BLaER1 (cell line): ENCODE measurements around the gene DISC1.
"Not testable (repeated sequence)": the region's sequence is repeated elsewhere in the genome, so short reads cannot be mapped to it uniquely, and the experiment has no call there.

ENCODE experiments used
- H3K27ac ChIP-seq: shearing (Covaris generic); formaldehyde crosslinking; 2 replicates; pipeline ENCODE4 v1.8.1; 2022
- H3K27me3 ChIP-seq: shearing (Covaris generic); formaldehyde crosslinking; 2 replicates; pipeline ENCODE4 v1.8.1; 2022
- H3K36me3 ChIP-seq: shearing (Covaris generic); formaldehyde crosslinking; 2 replicates; pipeline ENCODE4 v1.8.1; 2022
- H3K4me1 ChIP-seq: shearing (Covaris generic); formaldehyde crosslinking; 2 replicates; pipeline ENCODE4 v1.8.1; 2022
- H3K4me2 ChIP-seq: shearing (Covaris generic); formaldehyde crosslinking; 2 replicates; pipeline ENCODE4 v1.8.1; 2022
- H3K4me3 ChIP-seq: shearing (Covaris generic); formaldehyde crosslinking; 2 replicates; pipeline ENCODE4 v1.8.1; 2022
- H3K9ac ChIP-seq: shearing (Covaris generic); formaldehyde crosslinking; 2 replicates; pipeline ENCODE4 v1.8.1; 2022
- H3K9me3 ChIP-seq: shearing (Covaris generic); formaldehyde crosslinking; 2 replicates; pipeline ENCODE4 v1.8.1; 2022
- H4K20me1 ChIP-seq: shearing (Covaris generic); formaldehyde crosslinking; 2 replicates; pipeline ENCODE4 v1.8.1; 2022
- Cebpa-rat ChIP-seq: shearing (Covaris generic); IDR thresholded peaks from 2 replicates; pipeline ENCODE4 v1.8.1; 2022

The DISC1 gene

DNA sequence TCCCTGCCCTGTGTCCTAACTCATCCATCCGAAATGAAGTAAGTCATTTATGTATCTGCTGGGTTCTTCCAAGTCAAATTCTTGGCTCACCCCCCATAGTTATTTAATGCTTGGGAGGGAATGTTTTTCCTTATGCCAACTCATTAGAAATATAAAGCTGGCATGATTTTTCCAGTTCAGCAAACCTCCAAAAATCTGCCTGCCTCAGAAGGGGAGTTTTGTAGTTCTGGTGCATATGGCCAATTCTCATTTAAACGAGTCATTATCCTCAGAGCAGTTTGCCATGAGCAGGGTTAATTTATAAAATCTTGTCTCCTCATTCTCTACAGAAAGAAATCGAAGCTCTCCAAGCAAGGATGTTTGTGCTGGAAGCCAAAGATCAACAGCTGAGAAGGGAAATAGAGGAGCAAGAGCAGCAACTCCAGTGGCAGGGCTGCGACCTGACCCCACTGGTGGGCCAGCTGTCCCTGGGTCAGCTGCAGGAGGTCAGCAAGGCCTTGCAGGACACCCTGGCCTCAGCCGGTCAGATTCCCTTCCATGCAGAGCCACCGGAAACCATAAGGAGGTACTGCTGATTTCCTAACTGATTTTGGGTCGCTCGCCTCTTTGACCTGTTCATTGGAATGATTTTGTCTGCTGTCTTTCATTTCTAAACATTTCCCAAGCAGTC lies 144.1 kb downstream of the DISC1 start:
- Histone ChIP-seq H3K9me3 (no peaks in the 10 kb centered on the region), H3K9ac (no peak overlapping the region), H3K4me3 (no peak overlapping the region), H3K27ac (no peak overlapping the region), H3K36me3 (peaks cover 34% of the 10 kb centered on the region), H4K20me1 (no peaks in the 10 kb centered on the region), H3K4me1 (no peaks in the 10 kb centered on the region), H3K27me3 (no peaks in the 10 kb centered on the region), H3K4me2 (no peak overlapping the region)
- TF ChIP-seq Cebpa-rat, result no peak

DNA sequence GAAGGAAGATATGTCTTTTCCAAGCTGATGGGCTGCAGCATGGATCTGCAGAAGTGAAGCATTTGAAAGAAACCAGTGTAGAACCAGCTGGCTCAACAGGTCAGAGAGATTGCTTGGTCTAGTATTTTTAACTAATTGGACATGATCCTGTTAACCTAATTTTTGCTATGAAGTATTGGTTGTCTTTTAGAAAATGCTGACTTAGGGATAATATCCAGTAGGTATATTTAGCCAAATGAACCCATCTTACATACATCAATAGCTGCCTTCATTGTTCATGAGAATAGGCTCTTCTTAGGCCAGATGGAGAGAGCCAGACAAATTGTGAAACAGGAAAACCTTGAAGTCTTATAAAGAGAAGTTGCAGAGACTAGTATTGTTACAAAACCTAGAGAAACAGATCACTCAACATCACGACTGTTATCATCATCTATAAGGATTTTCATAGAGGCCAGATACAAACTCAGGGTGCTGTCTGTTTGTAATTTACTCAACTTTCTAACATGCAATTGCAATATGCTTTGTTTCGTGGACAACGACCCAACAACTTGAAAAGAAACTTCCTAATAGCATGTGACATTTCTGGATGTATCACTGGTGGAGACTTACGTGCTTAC lies 148.2 kb downstream of the DISC1 start:
- Histone ChIP-seq H3K4me2 (no peak overlapping the region), H3K9ac (no peak overlapping the region), H4K20me1 (no peaks in the 10 kb centered on the region), H3K9me3 (no peaks in the 10 kb centered on the region), H3K4me1 (peaks cover 6% of the 10 kb centered on the region), H3K4me3 (no peak overlapping the region), H3K27ac (no peak overlapping the region), H3K36me3 (peaks cover 27% of the 10 kb centered on the region), H3K27me3 (no peaks in the 10 kb centered on the region)
- no peak for TF ChIP-seq Cebpa-rat

DNA sequence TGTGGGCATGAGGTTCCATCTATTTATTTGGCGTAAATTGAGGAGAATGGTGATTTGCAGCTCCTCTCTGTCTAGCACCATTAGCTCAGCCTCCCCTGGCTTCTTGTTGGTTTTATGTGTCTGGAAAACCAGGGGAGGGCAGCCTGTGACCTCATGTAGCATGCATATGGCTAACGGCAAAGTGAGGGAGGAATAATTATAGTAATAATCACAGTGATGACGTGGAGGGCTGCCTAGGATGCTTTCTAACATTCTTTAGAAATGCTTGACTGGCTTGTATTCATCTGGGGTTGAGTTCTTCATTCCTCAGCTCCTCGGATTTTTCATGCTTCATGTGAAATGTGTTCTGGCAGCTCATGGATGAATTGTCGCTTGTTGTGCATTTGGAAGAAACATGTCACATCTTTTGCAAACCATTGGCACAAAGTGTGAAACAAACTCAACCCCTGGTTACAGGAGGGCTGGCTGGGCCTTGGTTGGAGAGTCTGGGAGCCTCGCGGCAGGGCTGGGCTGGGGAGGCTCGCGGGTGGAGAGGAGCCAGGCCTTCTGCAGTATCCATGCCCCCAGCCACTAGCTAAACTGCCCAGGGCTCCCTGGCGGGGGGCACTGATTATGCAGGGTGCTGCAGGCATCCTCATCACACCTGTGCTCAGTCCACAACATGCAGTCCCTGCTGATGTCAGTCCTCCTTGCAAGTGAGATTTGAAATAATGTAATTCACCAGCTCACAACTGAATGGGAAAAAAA lies 149.6 kb downstream of the DISC1 start:
- Histone ChIP-seq H3K9me3 (no peaks in the 10 kb centered on the region), H3K4me1 (peaks cover 9% of the 10 kb centered on the region), H3K36me3 (peaks cover 20% of the 10 kb centered on the region), H3K27me3 (no peaks in the 10 kb centered on the region), H3K4me2 (no peak overlapping the region), H3K4me3 (no peak overlapping the region), H3K27ac (no peak overlapping the region), H3K9ac (no peak overlapping the region), H4K20me1 (no peaks in the 10 kb centered on the region)
- no peak for TF ChIP-seq Cebpa-rat

DNA sequence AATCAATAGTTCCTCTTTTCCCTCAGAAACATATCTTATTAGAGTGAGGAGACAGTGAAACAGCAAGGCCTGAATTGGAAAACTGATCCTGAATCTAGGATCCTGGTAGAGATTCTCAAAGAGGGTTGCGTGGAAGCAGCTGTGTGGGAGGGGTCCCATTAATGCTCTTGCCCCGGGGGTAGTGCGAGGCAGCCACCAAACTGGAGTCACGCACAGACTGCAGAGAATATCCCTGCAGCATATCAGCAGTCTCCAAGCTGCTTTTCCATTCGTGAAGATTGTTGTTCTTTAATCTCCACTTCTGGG lies 150.1 kb downstream of the DISC1 start:
- no peak overlapping the region for H3K4me3 ChIP-seq
- TF ChIP-seq Cebpa-rat, result no peak
- no peaks in the 10 kb centered on the region for H4K20me1 ChIP-seq
- no peak overlapping the region for H3K9ac ChIP-seq
- no peak overlapping the region for H3K27ac ChIP-seq
- no peak overlapping the region for H3K4me2 ChIP-seq
- H3K4me1 ChIP-seq, result peaks cover 11% of the 10 kb centered on the region
- H3K36me3 ChIP-seq, result peaks cover 15% of the 10 kb centered on the region
- H3K27me3 ChIP-seq, result no peaks in the 10 kb centered on the region
- H3K9me3 ChIP-seq, result no peaks in the 10 kb centered on the region

DNA sequence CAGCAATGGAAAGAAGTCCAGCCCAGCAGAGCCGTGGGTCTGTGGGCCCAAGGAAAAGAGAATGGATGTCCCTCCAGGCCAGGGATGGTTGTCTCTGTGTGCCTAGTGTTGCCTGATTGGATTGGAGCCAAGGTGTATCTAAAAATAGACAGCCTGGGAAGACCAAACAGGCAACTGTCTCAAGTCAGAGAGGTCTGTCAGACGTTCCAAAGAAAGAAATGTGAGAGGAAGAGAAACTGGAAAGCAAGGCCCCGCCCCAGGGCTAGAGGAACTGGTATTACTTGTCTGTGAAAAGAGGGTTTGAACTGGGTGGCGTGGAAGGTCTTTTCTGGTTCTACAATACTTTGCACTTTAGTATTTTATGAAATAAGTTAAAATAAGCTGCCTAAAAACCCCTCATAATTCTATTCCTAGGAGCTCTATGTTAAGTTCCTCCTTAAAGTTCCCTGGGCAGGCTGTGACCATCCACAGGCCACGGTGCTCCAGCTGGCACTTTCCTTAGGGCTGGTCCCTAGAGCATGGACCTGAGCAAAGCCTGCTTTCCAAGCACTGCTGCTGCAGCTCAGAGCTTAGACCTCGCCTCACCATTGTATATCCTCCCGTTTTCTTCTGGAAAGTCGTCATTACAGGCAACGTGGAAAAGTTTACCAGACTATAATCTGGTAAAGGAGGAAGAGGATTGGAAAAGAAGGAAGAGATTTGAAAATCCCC lies 151.6 kb downstream of the DISC1 start:
- no peak overlapping the region for H3K4me2 ChIP-seq
- H3K27me3 ChIP-seq, result no peaks in the 10 kb centered on the region
- peaks cover 18% of the 10 kb centered on the region for H3K4me1 ChIP-seq
- no peaks in the 10 kb centered on the region for H3K9me3 ChIP-seq
- no peak for TF ChIP-seq Cebpa-rat
- no peak overlapping the region for H3K9ac ChIP-seq
- H3K4me3 ChIP-seq, result no peak overlapping the region
- H4K20me1 ChIP-seq, result no peaks in the 10 kb centered on the region
- H3K36me3 ChIP-seq, result 0 out of 2 replicates have a peak, but pooled peaks cover under 1% of the 10 kb centered on the region
- H3K27ac ChIP-seq, result no peak overlapping the region

DNA sequence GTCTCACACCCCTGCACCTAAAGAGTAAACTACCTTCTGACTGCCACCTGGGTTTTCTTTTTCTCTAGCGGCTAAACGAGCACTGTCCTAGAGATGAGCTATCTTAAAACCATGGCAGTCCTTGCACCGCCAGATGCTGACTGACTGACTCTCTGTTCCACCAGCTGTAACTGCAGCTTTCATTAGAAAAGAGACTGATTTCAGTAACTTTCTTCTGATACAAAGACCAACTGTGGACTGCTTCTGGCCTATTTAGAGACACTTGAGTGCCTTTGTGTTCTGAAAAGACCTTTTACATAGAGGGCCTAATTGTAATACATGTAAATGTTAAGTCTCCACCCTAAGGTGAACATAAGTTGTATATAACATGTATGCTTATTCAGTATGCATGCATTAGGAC lies 152.5 kb downstream of the DISC1 start:
- Histone ChIP-seq H3K9ac (no peak overlapping the region), H3K27me3 (no peaks in the 10 kb centered on the region), H4K20me1 (no peaks in the 10 kb centered on the region), H3K9me3 (no peaks in the 10 kb centered on the region), H3K4me2 (no peak overlapping the region), H3K4me1 (peaks cover 18% of the 10 kb centered on the region), H3K4me3 (no peak overlapping the region), H3K27ac (no peak overlapping the region), H3K36me3 (no peaks in the 10 kb centered on the region)
- TF ChIP-seq Cebpa-rat, result no peak

DNA sequence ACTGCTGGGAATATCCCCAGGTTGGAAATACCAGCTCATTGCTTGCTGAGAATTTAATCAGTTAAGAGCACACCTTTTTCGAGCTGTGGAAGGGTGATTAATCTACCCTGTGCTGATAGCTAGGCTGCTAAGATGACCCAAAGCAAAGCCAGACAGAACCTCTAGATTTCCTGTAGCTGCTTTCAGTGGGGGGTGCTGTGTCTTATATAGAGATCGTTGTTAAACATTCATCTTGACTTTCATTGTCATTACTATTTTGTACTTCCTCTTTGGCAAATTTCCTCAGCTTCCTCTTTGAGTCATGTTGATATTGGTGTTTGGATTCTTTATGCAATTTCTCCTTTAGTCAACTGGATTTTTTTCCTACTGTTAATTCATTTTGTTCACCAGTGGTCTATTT lies 155.3 kb downstream of the DISC1 start:
- Histone ChIP-seq H3K27ac (no peak overlapping the region), H3K9me3 (no peaks in the 10 kb centered on the region), H3K9ac (no peak overlapping the region), H3K4me3 (no peak overlapping the region), H3K27me3 (no peaks in the 10 kb centered on the region), H3K4me1 (peaks cover 18% of the 10 kb centered on the region), H3K36me3 (0 out of 2 replicates have a peak, but pooled peaks cover 6% of the 10 kb centered on the region), H4K20me1 (no peaks in the 10 kb centered on the region), H3K4me2 (no peak overlapping the region)
- no peak for TF ChIP-seq Cebpa-rat

DNA sequence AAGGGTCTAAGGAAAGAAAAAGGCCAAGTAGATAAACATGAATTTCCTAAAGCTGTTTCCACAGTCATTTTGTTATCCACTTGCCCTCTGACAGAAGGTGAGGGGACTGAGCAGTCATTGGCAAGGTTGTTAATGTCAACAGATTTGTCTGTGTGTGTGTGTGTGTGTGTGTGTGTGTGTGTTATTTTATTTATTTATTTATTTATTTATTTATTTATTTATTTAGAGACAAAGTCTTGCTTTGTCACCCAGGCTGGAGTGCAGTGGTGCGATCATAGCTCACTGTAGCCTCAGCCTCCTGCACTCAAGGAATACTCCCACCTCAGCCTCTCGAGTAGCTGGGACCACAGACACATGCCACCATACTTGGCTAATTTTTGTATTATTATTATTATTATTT lies 158.5 kb downstream of the DISC1 start:
- H4K20me1 ChIP-seq, H3K27me3 ChIP-seq, H3K4me3 ChIP-seq, H3K9ac ChIP-seq, H3K27ac ChIP-seq, H3K4me2 ChIP-seq, H3K9me3 ChIP-seq, H3K4me1 ChIP-seq, H3K36me3 ChIP-seq: not testable (repeated sequence)

DNA sequence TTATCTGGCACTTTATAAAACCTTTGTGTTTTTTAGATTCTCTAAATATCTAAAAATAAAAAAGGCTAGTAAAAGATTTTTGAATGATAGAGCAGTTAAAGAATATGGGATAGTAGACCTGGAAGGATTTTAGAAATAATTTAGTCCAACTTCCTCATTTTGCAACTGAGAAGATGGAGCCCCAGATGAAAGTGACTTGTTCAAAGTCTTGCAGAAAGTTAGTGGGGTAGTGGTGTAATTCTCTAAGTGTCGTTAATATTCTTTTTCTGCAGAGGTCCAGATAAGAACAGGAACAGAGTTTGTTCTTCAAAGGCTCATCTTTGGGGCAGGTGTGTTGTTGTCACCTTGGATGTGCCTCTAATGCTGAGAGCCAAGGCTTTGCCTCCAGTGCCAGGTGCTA lies 159.5 kb downstream of the DISC1 start:
- no peaks in the 10 kb centered on the region for H3K27me3 ChIP-seq
- 0 out of 2 replicates have a peak, but pooled peaks cover 6% of the 10 kb centered on the region for H3K36me3 ChIP-seq
- no peaks in the 10 kb centered on the region for H3K9me3 ChIP-seq
- H3K4me3 ChIP-seq, result no peak overlapping the region
- no peaks in the 10 kb centered on the region for H4K20me1 ChIP-seq
- TF ChIP-seq Cebpa-rat, result no peak
- no peak overlapping the region for H3K27ac ChIP-seq
- H3K4me1 ChIP-seq, result peaks cover 9% of the 10 kb centered on the region
- no peak overlapping the region for H3K9ac ChIP-seq
- no peak overlapping the region for H3K4me2 ChIP-seq

DNA sequence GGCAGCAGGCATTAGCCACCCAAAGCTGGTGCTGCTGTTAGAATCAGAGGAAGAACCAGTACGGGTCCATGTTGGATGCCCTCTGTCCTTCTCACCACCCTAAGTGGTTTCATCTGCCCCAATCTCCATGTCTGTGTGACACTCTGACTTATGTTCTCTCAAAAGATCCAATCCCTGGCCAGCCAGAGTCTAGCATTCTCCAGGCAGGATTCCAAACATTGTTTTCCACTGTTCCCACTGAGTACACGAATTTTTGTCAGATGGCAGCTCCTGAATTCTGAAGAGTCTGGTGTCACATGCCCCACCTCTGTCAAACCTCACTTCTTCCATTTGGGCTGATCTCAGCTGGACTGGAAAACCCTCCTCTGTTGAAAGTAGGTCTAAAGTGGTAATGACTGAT lies 166.0 kb downstream of the DISC1 start:
- H3K27me3 ChIP-seq, result no peaks in the 10 kb centered on the region
- no peaks in the 10 kb centered on the region; the same call in 1 of the 2 replicates for H3K36me3 ChIP-seq
- no peak overlapping the region for H3K27ac ChIP-seq
- H3K9ac ChIP-seq, result no peak overlapping the region
- no peak for TF ChIP-seq Cebpa-rat
- H3K4me1 ChIP-seq, result no peaks in the 10 kb centered on the region
- H3K9me3 ChIP-seq, result no peaks in the 10 kb centered on the region
- no peaks in the 10 kb centered on the region for H4K20me1 ChIP-seq
- H3K4me3 ChIP-seq, result no peak overlapping the region
- no peak overlapping the region for H3K4me2 ChIP-seq
